GM19328 (cell line): ENCODE data around the gene RNU6-9.

ENCODE experiments used
- ATAC-seq: cut with Tn5 transposase; IDR thresholded peaks from one replicate; pipeline ENCODE4 v1.9.1; 2021; ENCODE audit warnings: mild to moderate bottlenecking, moderate library complexity; ENCODE audit not compliant: unreplicated experiment

The RNU6-9 gene

GRCh38 chr19:916645-917322 is 23.5 kb downstream of the RNU6-9 start:
- ATAC-seq: no peak

- no peak for ATAC-seq
These were observed 24.3 kb downstream of the RNU6-9 start, which contains the start of gene KISS1R for GRCh38 chr19:917323-918151. TSS of gene KISS1R (plus strand) at chr19:917333. CDS start at chr19:917503, 170 bp downstream.

- ATAC-seq: no peak
These were observed 24.8 kb downstream of the RNU6-9 start for GRCh38 chr19:918152-918437.

- ATAC-seq: no peak
These were observed 25.4 kb downstream of the RNU6-9 start for GRCh38 chr19:918481-919198.

DNA sequence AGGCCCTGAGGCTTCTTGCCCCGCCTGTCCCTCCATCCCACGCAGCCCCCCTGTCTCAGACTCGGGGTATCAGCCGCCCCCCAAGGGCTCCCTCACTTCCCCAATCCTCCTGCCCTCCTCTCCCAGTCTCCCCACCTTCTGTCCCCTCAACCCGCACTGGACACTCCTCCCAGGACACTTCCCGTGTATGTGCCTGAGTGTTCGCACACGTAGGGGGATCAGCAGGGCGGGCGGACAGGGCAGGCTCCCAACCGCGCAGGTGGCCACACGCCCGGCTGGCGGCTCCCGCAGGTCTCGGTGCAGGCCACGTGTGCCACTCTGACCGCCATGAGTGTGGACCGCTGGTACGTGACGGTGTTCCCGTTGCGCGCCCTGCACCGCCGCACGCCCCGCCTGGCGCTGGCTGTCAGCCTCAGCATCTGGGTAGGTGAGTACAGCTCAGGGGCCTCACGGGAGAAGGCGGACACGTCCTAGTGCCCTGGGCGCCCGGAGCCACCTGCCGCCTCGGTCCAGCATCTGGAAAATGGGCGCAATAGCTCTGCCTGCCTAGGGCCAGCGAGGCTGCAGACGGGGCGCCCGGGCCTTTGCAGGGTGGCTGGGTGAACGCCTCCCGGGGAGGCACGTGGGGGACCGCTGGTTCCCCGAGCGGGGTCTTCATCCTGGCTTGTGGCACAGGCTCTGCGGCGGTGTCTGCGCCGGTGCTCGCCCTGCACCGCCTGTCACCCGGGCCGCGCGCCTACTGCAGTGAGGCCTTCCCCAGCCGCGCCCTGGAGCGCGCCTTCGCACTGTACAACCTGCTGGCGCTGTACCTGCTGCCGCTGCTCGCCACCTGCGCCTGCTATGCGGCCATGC is 26.1 kb downstream of the RNU6-9 start:
- no peak for ATAC-seq

DNA sequence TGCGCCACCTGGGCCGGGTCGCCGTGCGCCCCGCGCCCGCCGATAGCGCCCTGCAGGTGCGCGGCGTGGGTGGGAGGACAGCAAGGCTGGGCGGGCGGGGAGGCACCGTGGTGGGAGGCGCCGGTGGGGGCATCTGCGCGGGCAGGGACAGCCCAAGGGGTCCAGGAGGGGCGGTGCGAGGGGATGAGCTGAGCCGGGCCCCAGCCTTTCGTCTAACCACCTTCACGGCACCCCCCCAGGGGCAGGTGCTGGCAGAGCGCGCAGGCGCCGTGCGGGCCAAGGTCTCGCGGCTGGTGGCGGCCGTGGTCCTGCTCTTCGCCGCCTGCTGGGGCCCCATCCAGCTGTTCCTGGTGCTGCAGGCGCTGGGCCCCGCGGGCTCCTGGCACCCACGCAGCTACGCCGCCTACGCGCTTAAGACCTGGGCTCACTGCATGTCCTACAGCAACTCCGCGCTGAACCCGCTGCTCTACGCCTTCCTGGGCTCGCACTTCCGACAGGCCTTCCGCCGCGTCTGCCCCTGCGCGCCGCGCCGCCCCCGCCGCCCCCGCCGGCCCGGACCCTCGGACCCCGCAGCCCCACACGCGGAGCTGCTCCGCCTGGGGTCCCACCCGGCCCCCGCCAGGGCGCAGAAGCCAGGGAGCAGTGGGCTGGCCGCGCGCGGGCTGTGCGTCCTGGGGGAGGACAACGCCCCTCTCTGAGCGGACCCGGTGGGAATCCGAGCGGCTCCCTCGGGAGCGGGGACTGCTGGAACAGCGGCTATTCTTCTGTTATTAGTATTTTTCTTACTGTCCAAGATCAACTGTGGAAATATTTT is 27.0 kb downstream of the RNU6-9 start:
- ATAC-seq: no peak

DNA sequence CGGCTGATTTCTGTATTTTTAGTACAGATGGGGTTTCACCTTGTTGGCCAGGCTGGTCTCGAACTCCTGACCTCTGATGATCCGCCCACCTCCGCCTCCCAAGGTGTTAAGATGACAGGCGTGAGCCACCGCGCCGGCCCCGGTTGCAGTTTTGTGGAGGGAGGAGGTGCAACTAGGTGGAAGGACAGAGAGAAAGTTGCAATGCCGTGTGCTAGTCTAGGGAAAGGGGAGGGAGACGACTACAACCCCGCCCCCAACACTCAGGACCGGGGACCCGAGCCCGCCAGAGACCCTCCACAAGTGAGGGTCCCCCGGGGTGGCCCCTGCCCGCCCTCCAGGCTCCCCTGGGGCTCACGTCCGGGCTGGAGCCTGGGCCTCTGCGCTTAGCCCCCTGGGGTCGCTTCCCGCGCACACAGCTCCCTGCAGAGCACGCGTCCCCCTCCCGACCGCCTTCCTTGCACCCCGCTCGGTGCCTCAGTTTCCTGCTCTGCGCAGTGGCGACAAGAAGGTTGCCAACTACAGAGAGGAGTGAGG is 31.3 kb downstream of the RNU6-9 start:
- no peak for ATAC-seq

GRCh38 chr19:925087-925525 is 31.8 kb downstream of the RNU6-9 start:
- ATAC-seq: peak; percentile 1

GRCh38 chr19:925526-926322 is 32.4 kb downstream of the RNU6-9 start, which contains the start of gene ARID3A:
TSS of gene ARID3A (plus strand) at chr19:926035. CDS start at chr19:929529, 3,494 bp downstream.
- ATAC-seq: peak; percentile 47

DNA sequence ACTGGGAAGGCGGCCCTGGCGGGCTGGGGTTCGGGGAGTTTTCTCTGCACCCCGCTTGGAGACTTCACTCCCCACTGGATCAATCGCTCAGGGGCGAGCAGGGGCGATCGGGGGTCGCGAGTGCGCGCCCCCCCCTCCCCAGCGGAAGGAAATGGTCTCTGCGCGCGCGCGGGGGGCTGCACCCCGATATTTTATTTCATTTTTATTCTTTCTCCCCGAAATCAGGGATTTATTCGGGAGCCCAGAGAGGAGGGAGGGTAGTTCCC is 33.0 kb downstream of the RNU6-9 start:
- ATAC-seq: no peak

DNA sequence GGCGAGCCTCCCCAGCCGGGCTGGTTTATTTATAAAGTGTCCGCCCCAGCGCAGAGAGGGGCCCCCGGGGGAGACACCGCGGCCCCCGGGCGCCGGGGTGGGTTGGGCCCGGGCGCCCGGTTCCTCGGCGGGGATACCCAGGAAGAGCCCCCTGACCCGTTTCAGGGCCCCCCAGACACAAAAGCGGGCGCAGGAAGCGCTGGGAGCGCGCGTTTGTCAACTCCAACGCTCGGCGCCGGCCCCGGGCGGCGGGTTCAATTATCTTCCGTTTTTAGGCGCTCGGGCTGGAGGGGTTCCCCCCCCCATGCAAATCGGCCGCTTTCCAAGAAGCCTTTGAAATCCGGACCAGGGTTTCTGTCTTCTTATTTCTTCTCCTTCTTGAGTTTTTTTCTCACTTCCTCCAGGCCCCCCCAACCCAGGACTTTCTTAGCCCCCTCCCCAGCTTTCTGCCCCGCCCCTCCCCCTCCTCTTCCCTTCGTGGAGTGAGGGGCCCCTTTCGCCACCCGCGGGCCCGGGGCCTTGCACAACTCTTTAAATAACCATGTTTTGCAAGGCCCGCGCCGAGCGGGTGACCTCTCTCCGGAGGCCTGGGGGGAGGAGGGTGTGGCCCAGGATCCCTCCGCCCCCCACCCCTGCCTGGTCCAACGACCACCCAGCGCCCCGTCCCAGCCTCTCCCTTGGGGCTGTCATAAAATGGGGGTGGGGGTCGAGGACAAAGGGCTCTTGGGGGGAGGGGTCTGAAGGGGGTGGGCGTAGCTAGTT is 33.5 kb downstream of the RNU6-9 start:
- ATAC-seq: no peak

GRCh38 chr19:927351-927779 is 34.1 kb downstream of the RNU6-9 start:
- no peak for ATAC-seq

GRCh38 chr19:927780-928401 is 34.6 kb downstream of the RNU6-9 start:
- no peak for ATAC-seq

DNA sequence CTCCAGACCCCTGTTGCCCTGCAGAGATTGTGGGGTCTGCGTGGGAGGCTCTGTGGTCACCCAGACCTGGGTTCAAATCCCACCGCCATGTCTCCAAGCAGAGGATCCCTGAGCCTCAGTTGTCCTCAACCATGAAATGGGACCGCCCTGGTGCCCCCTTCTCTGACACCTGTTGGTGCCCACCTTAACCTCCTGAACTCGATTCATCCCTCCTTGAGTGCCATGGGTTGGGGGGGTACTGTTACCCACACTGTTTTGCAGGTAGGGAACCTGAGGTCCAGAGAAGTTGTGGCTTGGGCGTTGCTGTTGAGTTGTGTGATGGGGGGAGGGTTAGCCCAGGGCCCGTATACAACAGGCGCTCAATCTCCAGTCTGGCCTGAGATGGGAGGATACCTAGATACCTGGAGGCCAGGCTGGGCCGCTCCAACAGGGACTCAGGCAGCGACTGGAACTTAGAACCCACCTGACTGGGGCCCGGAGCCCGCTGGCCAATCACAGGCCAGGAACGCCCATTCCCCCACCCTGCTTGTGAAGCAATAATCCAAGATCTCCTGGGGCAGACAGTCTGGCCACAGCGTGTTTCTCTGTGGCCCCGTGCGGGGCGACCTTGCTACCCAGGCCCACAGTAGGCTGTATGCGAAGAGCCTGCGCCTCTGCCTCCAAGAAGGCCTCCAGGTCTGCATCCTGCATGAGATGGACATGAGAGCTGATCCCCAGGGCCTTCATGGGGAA is 35.4 kb downstream of the RNU6-9 start:
- ATAC-seq: no peak

- ATAC-seq: no peak
These were observed 36.1 kb downstream of the RNU6-9 start for GRCh38 chr19:929203-929890.

DNA sequence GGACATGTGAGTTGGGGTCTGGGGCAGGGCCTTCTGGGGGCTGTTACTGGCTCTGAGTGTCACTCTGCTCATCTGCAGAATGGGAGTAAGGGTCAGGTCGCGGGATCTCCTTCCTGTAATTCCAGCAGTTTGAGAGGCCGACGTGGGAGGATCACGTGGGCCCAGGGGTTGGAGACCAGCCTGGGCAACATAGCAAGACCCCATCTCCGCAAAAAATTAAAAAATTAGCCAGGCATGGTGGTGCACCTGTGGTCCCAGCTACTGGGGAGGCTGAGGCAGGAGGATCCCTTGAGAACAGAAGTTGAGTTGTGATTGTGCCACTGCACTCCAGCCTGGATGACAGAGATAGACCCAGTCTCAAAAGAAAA is 36.6 kb downstream of the RNU6-9 start:
- no peak for ATAC-seq
